ENCODE measurements around the gene CLIC1. TPM values are rescaled to one million over a fixed set of nuclear protein-coding genes. Genes with fewer than 3 reads are reported as not detected.

The CLIC1 gene
- total RNA-seq, 6 donors from 2014 or later = 138 to 497 (median 277) TPM

DNA sequence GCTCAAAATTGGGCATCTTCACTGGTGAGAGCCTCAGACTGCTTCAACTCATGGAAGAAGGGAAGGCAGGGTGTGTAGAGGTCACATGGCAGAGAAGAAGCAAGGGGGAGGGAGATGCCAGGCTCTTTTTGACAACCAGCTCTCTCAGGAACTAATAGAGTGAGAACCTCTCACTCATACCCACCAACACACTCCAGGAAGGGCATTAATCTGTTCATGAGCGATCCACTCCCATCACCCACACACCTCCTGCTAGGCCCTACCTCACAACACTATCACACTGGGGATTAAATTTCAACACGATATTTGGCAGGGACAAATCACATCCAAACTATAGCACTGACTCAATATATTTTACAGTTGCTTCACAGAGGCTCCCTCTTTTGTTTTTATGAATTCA lies 5.5 kb upstream of the CLIC1 start:
- Histone ChIP-seq H3K27me3 (no peaks in the 10 kb centered on the region), H3K4me1 (peaks cover 33 to 38% (median 36%) of the 10 kb centered on the region in 4 donors), H3K27ac (no peak overlapping the region), H3K4me3 (no peak overlapping the region), H3K36me3 (no peaks in the 10 kb centered on the region), H3K9me3 (no peaks in the 10 kb centered on the region)
- no peak for TF ChIP-seq CTCF (IDR thresholded peaks at IDR 0.05)
- TF ChIP-seq EP300 (IDR thresholded peaks at IDR 0.05) = no peak
- no peak for ATAC-seq (ENCODE audit: low FRiP score in 2 of 2)
- 92 to 98% methylated on average over 2 of the region's 2 CpGs for WGBS, 2 donors
- DNase-seq = no peak

DNA sequence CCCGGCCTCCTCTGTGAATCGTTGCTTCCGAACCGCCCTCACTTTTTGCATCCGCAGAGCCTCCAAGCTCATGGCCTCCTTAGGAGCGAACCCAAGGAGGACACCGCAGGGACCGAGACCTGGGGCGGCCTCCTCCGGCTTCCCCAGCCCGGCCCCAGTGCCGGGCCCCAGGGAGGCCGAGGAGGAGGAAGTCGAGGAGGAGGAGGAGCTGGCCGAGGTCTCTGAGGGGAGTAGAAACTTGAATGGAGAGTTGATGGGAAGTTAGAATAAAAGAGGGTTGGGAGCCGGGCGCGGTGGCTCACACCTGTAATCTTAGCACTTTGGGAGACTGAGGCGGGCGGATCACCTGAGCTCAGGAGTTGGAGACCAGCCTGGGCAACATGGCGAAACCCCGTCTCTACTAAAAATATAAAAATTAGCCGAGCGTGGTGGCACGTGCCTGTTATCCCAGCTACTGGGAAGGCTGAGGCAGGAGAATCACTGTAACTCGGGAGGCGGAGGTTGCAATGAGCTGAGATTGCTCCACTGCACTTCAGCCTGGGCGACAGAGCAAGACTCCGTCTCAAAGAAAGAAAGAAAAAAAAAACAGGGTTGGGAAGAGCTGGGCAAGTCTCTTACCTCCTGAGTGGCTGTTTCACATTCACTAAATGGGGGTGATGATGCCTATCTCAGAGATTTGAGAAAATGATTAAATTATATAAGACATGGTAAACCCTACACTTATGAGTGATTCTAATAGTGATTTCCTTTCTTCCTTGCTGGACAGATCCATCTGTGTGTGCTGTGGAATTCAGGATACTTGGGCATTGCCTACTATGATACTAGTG lies 4.3 kb upstream of the CLIC1 start:
- TF ChIP-seq CTCF (IDR thresholded peaks at IDR 0.05) = no peak
- no peak for TF ChIP-seq POLR2A (IDR thresholded peaks at IDR 0.05)
- no peak for TF ChIP-seq POLR2AphosphoS5 (IDR thresholded peaks at IDR 0.05)
- no peak for TF ChIP-seq EP300 (IDR thresholded peaks at IDR 0.05)
- 16 to 19% methylated on average over 29 of the region's 29 CpGs for WGBS, 2 donors
- DNase-seq (peak; percentile 52 to 82), ATAC-seq (ENCODE audit: low FRiP score in 2 of 2) (peak; percentile 14 to 16)
- H3K36me3 ChIP-seq = no peaks in the 10 kb centered on the region
- H3K4me1 ChIP-seq = peaks cover 36 to 40% (median 39%) of the 10 kb centered on the region in 4 donors
- no peaks in the 10 kb centered on the region for H3K9me3 ChIP-seq
- peak overlapping the region; percentile 68 to 99 (median 78) for H3K27ac ChIP-seq
- peak overlapping the region; percentile 77 to 95 (median 80) for H3K4me3 ChIP-seq
- H3K27me3 ChIP-seq = no peaks in the 10 kb centered on the region

DNA sequence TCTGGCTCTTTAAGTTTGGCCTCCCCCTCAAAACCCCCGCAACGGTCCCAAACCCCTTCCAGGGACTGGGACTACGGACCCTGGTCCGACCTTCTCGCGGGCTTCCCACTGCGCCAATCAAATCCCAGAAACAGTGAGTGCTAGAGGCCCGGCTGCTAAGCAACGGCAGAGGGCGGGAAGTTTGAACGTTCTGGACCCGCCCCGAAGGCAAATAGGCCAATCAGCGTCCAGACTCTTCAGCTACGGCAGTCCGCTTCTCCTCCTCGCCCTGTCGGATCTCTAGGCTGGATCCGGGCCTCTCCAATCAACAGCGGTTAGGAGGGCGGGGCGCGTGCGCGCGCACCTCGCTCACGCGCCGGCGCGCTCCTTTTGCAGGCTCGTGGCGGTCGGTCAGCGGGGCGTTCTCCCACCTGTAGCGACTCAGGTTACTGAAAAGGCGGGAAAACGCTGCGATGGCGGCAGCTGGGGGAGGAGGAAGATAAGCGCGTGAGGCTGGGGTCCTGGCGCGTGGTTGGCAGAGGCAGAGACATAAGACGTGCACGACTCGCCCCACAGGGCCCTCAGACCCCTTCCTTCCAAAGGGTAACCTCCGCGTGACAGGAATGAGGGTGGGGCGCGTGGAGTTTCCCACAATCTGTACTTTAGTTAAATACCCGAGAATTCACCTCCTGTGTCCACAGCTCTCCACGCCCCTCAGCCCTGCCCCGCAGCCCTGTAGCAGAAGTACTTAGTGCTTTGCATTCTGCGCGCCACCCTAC lies 3.5 kb upstream of the CLIC1 start, which contains the start of gene MSH5:
Gene MSH5, plus strand, starts transcription at position 367 of the 758 bp plus-strand sequence. CDS start 462 bp downstream, outside the sequence.
- 0% methylated on average over 32 to 50 of the region's 58 CpGs for WGBS, 2 donors

More for the DNA sequence above, 3.5 kb upstream of the CLIC1 start, which contains the start of gene MSH5:
- Histone ChIP-seq H3K4me3 (peak within 1 kb of the TSS; percentile 77 to 95 (median 80)), H3K36me3 (no peaks in the 10 kb centered on the region), H3K27me3 (no peaks in the 10 kb centered on the region), H3K4me1 (peaks cover 36 to 46% (median 40%) of the 10 kb centered on the region in 4 donors), H3K27ac (peak within 1 kb of the TSS; percentile 82 to 99 (median 94)), H3K9me3 (no peaks in the 10 kb centered on the region)
- peak; percentile 95 for ATAC-seq (ENCODE audit: low FRiP score in 2 of 2)
- TF ChIP-seq EP300 (IDR thresholded peaks at IDR 0.05) = no peak
- TF ChIP-seq POLR2AphosphoS5 (IDR thresholded peaks at IDR 0.05) = peak; percentile 71 to 79
- no peak for TF ChIP-seq CTCF (IDR thresholded peaks at IDR 0.05)
- TF ChIP-seq POLR2A (IDR thresholded peaks at IDR 0.05) = peak in 2 of 4 donors; percentile 36 to 81
- peak; percentile 99 to 100 for DNase-seq
